HL-60 (cell line): Measurements from ENCODE around the gene PTPRD.

Experiments used
- POLR2AphosphoS5 ChIP-seq: IDR thresholded peaks from 2 replicates; pipeline ENCODE4 v1.6.1; 2012; ENCODE audit warnings: low read depth
- TF ChIP-seq, protein P1 (sequence below): IDR thresholded peaks from one replicate; pipeline ENCODE4 v1.5.1; 2011; ENCODE audit warnings: low read length, control low read depth, inconsistent platforms; ENCODE audit not compliant: insufficient read depth

GRCh38 chr9:8652255-8652654 lies 1960.5 kb downstream of the PTPRD start:
- TF ChIP-seq, protein P1, sequence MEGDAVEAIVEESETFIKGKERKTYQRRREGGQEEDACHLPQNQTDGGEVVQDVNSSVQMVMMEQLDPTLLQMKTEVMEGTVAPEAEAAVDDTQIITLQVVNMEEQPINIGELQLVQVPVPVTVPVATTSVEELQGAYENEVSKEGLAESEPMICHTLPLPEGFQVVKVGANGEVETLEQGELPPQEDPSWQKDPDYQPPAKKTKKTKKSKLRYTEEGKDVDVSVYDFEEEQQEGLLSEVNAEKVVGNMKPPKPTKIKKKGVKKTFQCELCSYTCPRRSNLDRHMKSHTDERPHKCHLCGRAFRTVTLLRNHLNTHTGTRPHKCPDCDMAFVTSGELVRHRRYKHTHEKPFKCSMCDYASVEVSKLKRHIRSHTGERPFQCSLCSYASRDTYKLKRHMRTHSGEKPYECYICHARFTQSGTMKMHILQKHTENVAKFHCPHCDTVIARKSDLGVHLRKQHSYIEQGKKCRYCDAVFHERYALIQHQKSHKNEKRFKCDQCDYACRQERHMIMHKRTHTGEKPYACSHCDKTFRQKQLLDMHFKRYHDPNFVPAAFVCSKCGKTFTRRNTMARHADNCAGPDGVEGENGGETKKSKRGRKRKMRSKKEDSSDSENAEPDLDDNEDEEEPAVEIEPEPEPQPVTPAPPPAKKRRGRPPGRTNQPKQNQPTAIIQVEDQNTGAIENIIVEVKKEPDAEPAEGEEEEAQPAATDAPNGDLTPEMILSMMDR, result no peak
- TF ChIP-seq POLR2AphosphoS5, result no peak
